Ishikawa (cell line): ENCODE data around the gene RGPD6.
"Not testable (repeated sequence)": the region's sequence is repeated elsewhere in the genome, so short reads cannot be mapped to it uniquely, and the experiment has no call there.

Experiments used
- CREB1 ChIP-seq: IDR thresholded peaks from 2 replicates; pipeline ENCODE4 v1.6.1; 2012; ENCODE audit warnings: low read depth
- NFIC ChIP-seq: IDR thresholded peaks from 2 replicates; pipeline ENCODE4 v1.6.1; 2012
- REST ChIP-seq: IDR thresholded peaks from 2 replicates; pipeline ENCODE4 v1.6.1; 2012; ENCODE audit warnings: low read depth, mild to moderate bottlenecking
- TAF1 ChIP-seq: IDR thresholded peaks from 2 replicates; pipeline ENCODE4 v1.6.1; 2012; ENCODE audit warnings: low read depth, mild to moderate bottlenecking
- YY1 ChIP-seq: IDR thresholded peaks from 2 replicates; pipeline ENCODE4 v1.6.1; 2012; ENCODE audit warnings: low read depth
- ZBTB7A ChIP-seq: IDR thresholded peaks from 2 replicates; pipeline ENCODE4 v1.6.1; 2012; ENCODE audit warnings: low read depth

The RGPD6 gene

DNA sequence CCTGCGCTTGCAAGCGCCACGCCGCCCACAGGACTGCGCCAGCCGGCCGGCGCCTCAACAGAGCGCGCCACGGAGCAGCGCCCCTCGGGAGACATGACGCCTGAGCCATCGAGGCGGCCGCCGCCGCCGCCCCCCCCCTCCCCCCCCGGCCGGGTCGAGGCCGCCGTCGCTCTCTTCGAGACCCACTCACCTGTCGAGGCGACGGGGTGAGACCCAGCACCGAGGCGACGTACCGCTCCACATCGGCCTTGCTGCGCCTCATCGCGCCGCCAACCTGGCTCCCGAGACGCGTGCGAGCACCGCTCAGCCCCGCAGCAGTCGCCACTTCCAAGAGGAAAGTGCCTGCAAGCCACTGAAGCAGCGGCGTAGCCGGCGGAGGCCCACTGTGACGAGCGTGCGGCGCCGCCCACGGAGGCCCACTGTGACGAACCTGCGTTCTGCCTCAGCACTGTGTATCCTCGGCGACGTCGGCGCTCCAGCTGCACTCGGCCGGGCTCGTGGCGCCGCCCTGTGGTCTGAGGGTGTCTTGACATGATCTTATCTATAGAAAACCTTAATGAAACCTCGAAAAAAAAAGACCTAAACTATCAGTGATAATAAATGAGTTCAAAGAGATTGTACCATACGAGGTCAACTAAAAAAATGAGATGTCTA, at the start of gene RGPD6:
Gene RGPD6, minus strand, starts transcription at position 460 of the 654 bp plus-strand sequence. Its CDS starts 198 bp downstream, at position 262.
- not testable (repeated sequence) for TF ChIP-seq CREB1, NFIC, ZBTB7A

DNA sequence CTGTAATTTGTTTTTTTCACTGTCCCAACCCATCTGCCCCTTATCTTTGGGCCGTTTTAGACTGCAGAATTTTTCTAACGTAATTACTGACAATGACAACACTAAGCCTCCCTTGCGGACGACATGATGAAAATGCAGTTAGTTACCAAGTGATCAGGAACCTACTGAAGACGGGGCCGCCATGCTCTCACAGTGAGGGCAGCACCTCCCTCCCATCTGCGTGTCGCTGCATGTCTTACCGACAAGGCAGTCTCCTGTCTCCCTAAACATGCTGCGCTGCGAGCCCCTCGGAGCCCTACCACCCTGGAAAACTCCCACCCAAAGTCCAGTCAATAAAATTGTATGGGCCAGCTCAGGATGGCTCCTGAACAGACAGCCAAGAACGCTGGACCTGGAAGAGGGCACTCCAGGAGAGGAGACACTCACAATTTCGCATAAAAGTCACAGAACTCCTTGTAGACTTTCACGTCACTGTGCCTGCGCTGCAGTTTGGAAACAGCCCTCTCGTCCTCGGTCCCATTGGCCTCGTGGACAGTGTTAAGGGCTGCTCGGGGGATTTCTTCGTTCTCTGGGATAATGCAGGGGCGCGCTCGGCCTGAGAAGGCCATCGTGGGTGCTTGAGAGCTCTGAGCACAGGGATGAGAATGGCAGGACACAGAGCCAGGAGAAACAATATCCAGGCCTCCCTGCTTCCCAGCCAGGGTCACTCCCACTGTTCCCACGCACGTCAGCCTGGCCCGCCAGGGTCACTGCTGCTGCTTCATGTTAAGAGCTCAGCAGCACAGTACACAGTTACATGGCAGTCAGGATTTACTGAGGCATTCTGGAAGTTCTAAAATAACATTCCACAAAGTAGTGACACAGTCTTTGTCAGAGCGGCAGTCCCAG, 104.6 kb downstream of the RGPD6 start, which contains the start of gene LIMS4:
Gene LIMS4, minus strand, starts transcription at position 646 of the 888 bp plus-strand sequence. Its CDS starts 38 bp downstream, at position 608.
- not testable (repeated sequence) for TF ChIP-seq YY1, TAF1, REST
